Cardiac fibroblast (primary cell): Measurements from ENCODE around the gene MYCBPAP.

Experiments
- DNase-seq, 2 donors: peaks; one replicate each; pipeline versions ENCODE4 v3.0.0 to v3.0.0-alpha.2; 2010; ENCODE audit warnings: low read depth in 2 of 2
- H3K4me3 ChIP-seq, 2 donors: replicated peaks in 1 of 2; 1 replicate in 1 of 2; 2 replicates in 1 of 2; pipeline ENCODE4 v1.5.1; 2011; ENCODE audit warnings: low read depth in 2 of 2, low read length in 2 of 2, mild to moderate bottlenecking in 2 of 2, moderate library complexity in 1 of 2
- CTCF ChIP-seq: IDR thresholded peaks from one replicate; pipeline ENCODE4 v1.5.1; 2011; ENCODE audit warnings: low read depth, mild to moderate bottlenecking, low read length, inconsistent platforms

The MYCBPAP gene

GRCh38 chr17:50536683-50537646, 28.7 kb downstream of the MYCBPAP start:
- TF ChIP-seq CTCF = no peak
- H3K4me3 ChIP-seq = no peak overlapping the region
- DNase-seq = no peak

GRCh38 chr17:50537721-50538548, 29.7 kb downstream of the MYCBPAP start:
- DNase-seq = no peak
- no peak for TF ChIP-seq CTCF
- no peak overlapping the region for H3K4me3 ChIP-seq

GRCh38 chr17:50538549-50539410, 30.5 kb downstream of the MYCBPAP start:
- H3K4me3 ChIP-seq = no peak overlapping the region
- DNase-seq = no peak
- TF ChIP-seq CTCF = no peak

GRCh38 chr17:50539762-50540559, 31.7 kb downstream of the MYCBPAP start:
- no peak overlapping the region for H3K4me3 ChIP-seq
- no peak for DNase-seq
- TF ChIP-seq CTCF = no peak

- no peak for DNase-seq
- TF ChIP-seq CTCF = no peak
- no peak overlapping the region for H3K4me3 ChIP-seq
These were observed 32.5 kb downstream of the MYCBPAP start for GRCh38 chr17:50540560-50541401.
